ENCODE measurements around the gene TUBB. TPM values are rescaled to one million over a fixed set of nuclear protein-coding genes. Genes with fewer than 3 reads are reported as not detected.
A peak's percentile ranks its signal among the peaks of the same experiment; 100 is the strongest.

Gene TUBB
- total RNA-seq, 1 experiment from 2014 or later: 1,719 TPM

GRCh38 chr6:30676660-30677285 is 43.4 kb upstream of the TUBB start:
- H3K56ac ChIP-seq (ENCODE audit: insufficient read length, low read depth, low read length): no peak overlapping the region
- no peak overlapping the region for H2AFZ ChIP-seq (ENCODE audit: low read length)
- H2AK5ac ChIP-seq (ENCODE audit: insufficient read length, low read length): no peak overlapping the region
- H4K91ac ChIP-seq (ENCODE audit: insufficient read length, low read depth, low read length): no peak overlapping the region
- no peak for TF ChIP-seq CTCF (conservative IDR thresholded peaks at IDR 0.05)
- no peaks in the 10 kb centered on the region for H3K9me3 ChIP-seq (ENCODE audit: control insufficient read depth, low read depth, low read length)
- H3K27ac Mint-ChIP-seq: peak overlapping the region in 1 of 3 experiments; percentile 75; a peak in 1 of 7 replicates
- no peaks in the 10 kb centered on the region; the same call in 1 of the 2 replicates for H3K4me1 ChIP-seq (ENCODE audit: insufficient read depth, low read length)
- H3K4ac ChIP-seq (ENCODE audit: low read depth, low read length): no peak overlapping the region
- no peak overlapping the region for H2BK20ac ChIP-seq (ENCODE audit: low read depth, low read length, poor library complexity, severe bottlenecking)
- H4K8ac ChIP-seq (replicated peaks; ENCODE audit: insufficient read length, low read depth, low read length): no peak overlapping the region
- H2BK120ac ChIP-seq (ENCODE audit: low read depth, low read length, poor library complexity, severe bottlenecking): no peak overlapping the region
- peaks cover 4% of the 10 kb centered on the region for H3K23me2 ChIP-seq (ENCODE audit: insufficient read length, low read depth, low read length, poor library complexity, severe bottlenecking)
- no peak overlapping the region for H3K18ac ChIP-seq (ENCODE audit: insufficient read length, low read depth, low read length)
- H3T11ph ChIP-seq (ENCODE audit: low read length): no peak overlapping the region
- H3K79me1 ChIP-seq (ENCODE audit: insufficient read depth, low read depth, low read length, poor library complexity, severe bottlenecking): peaks cover 3% of the 10 kb centered on the region
- no peak overlapping the region for H3K4me2 ChIP-seq (ENCODE audit: insufficient read depth, insufficient read length, low read length)
- no peak for DNase-seq
- peaks cover 10 to 30% (median 25%) of the 10 kb centered on the region in 3 experiments; a peak in 6 of 7 replicates for H3K36me3 Mint-ChIP-seq (ENCODE audit: insufficient read depth in 1 of 3, low read depth in 3 of 3)
- H4K5ac ChIP-seq (ENCODE audit: insufficient read length, low read depth, low read length): no peak overlapping the region
- H3K9ac ChIP-seq (ENCODE audit: extremely low read depth, insufficient read length, low read length): no peak overlapping the region
- no peaks in the 10 kb centered on the region for H3K27me3 Mint-ChIP-seq (ENCODE audit: low read depth)
- H3K4me3 Mint-ChIP-seq: no peak overlapping the region; a peak in 1 of 5 replicates
- WGBS (ENCODE audit: extremely low coverage, insufficient read length, low lambda C conversion rate): no CpG with 5 or more reads among the region's 10 CpGs
- H3K79me2 ChIP-seq (ENCODE audit: insufficient read depth, low read length): no peaks in the 10 kb centered on the region
- no peak overlapping the region for H3K14ac ChIP-seq (ENCODE audit: insufficient read depth, low read length)
- no peaks in the 10 kb centered on the region for H3K27me3 ChIP-seq (ENCODE audit: insufficient read depth, low read length)
- H3K9me3 Mint-ChIP-seq: no peaks in the 10 kb centered on the region; a peak in 1 of 5 replicates
- no peak overlapping the region for H3K27ac ChIP-seq (ENCODE audit: insufficient read length, low read depth, low read length)
- no peak overlapping the region for H2BK12ac ChIP-seq (ENCODE audit: insufficient read length, low read depth, low read length)
- H2BK15ac ChIP-seq (ENCODE audit: low read depth, low read length): no peak overlapping the region
- peaks cover 19 to 22% of the 10 kb centered on the region in 2 experiments for H3K4me1 Mint-ChIP-seq
- no peaks in the 10 kb centered on the region for H4K20me1 ChIP-seq (ENCODE audit: control insufficient read depth, insufficient read depth, insufficient read length)
- H2BK5ac ChIP-seq (ENCODE audit: insufficient read length, low read length): no peak overlapping the region
- no peak overlapping the region for H3K23ac ChIP-seq (ENCODE audit: insufficient read length, low read depth, low read length)
